Lower leg skin (tissue), 4 donors: ENCODE measurements around the gene NEURL1. TPM values are rescaled to one million over a fixed set of nuclear protein-coding genes. Genes with fewer than 3 reads are reported as not detected.

ENCODE experiments used
- DNase-seq, 2 donors: peaks; one replicate each; pipeline ENCODE4 v3.0.0-alpha.2; 2019; ENCODE audit warnings: low spot score in 2 of 2
- H3K4me3 ChIP-seq: fragments of 200-600 bp; sonication (generic); 2 replicates; pipeline ENCODE4 v1.5.1; 2017; ENCODE audit warnings: mild to moderate bottlenecking, low read depth; ENCODE audit not compliant: poor library complexity, severe bottlenecking
- POLR2A ChIP-seq, 2 donors: fragments of 450-650 bp; IDR thresholded peaks; one replicate each; pipeline ENCODE4 v1.6.1; 2016 to 2017; ENCODE audit warnings: antibody characterized with exemption in 2 of 2, mild to moderate bottlenecking in 1 of 2, moderate library complexity in 1 of 2
- WGBS, 2 donors: methylation state at CpG; one replicate each; pipeline ENCODE4 v1.1.5; 2018; 5-methylcytosine and 5-hydroxymethylcytosine counted together
- intact Hi-C: fragments of 100-400 bp; cut with DNase I; formaldehyde crosslinking; loops from one replicate; pipeline ENCODE4 v1.15.0; 2023; ENCODE audit warnings: low total_unique reads
- total RNA-seq, 4 donors: library from RNA; depleted of rRNA; stranded (reverse); fragments of >200 nt; gene quantifications; one replicate each; pipeline ENCODE4 v1.1.0, GENCODE V29; 2016
- TF ChIP-seq, protein P1 (sequence below), 3 donors: fragments of 450-650 bp; IDR thresholded peaks; one replicate each; pipeline ENCODE4 v1.5.1; 2016; ENCODE audit warnings: antibody characterized with exemption in 3 of 3, mild to moderate bottlenecking in 3 of 3, moderate library complexity in 2 of 3

The NEURL1 gene
- total RNA-seq, 4 donors from 2014 or later: 0.13 to 0.23 (median 0.22) TPM; not detected in 1

DNA sequence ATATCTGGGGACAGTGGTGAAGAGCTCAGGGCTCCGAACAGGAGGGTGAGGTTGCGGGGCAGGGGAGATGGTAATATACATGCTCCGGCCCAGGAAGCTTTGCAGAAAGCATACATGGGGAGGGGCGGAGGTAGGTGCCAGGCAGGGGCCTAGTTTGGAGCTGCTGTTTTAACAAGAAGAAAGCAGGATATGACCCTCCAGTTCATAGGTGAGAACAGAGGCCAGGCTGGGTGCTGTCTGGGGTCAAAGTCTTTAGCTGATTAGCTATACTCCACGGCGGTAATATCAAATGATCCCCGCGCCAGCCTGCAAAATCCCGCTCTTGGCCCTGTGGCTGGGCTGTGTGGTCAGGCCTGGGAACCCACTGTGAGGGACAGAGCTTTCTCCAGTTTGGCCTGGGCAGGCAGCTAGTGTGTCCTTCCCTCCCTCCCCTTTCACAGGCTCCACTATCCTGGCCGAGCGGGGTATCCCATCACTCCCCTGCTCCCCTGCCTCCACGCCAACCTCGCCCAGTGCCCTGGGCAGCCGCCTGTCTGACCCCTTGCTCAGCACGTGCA, 95.6 kb downstream of the NEURL1 start:
- no peak for DNase-seq
- WGBS, 2 donors: 90 to 92% methylated on average over 15 of the region's 15 CpGs
- TF ChIP-seq, protein P1, sequence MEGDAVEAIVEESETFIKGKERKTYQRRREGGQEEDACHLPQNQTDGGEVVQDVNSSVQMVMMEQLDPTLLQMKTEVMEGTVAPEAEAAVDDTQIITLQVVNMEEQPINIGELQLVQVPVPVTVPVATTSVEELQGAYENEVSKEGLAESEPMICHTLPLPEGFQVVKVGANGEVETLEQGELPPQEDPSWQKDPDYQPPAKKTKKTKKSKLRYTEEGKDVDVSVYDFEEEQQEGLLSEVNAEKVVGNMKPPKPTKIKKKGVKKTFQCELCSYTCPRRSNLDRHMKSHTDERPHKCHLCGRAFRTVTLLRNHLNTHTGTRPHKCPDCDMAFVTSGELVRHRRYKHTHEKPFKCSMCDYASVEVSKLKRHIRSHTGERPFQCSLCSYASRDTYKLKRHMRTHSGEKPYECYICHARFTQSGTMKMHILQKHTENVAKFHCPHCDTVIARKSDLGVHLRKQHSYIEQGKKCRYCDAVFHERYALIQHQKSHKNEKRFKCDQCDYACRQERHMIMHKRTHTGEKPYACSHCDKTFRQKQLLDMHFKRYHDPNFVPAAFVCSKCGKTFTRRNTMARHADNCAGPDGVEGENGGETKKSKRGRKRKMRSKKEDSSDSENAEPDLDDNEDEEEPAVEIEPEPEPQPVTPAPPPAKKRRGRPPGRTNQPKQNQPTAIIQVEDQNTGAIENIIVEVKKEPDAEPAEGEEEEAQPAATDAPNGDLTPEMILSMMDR (IDR thresholded peaks at IDR 0.05): no peak
- no peak for TF ChIP-seq POLR2A (IDR thresholded peaks at IDR 0.05)
- no peak overlapping the region for H3K4me3 ChIP-seq
- intact Hi-C loops: no loop called here

DNA sequence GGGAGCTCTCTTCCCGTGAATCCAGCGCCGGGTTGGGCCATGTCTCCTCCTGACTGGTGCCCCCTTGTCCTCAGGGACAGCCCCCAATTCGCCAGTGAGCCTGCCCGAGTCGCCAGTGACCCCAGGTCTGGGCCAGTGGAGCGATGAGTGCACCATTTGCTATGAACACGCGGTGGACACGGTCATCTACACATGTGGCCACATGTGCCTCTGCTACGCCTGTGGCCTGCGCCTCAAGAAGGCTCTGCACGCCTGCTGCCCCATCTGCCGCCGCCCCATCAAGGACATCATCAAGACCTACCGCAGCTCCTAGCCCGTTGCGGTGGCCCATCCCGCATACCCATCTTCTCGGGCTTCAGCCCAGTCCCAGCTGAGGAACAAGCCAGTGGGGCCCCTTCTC, 96.6 kb downstream of the NEURL1 start:
- no peak for DNase-seq
- intact Hi-C loops: loop anchor here (10.0 kb wide), 1 partner anchor 295 kb away; no protein-coding TSS in a partner anchor
- H3K4me3 ChIP-seq: no peak overlapping the region
- TF ChIP-seq, protein P1 (IDR thresholded peaks at IDR 0.05): no peak
- TF ChIP-seq POLR2A (IDR thresholded peaks at IDR 0.05): no peak
- WGBS, 2 donors: 90 to 93% methylated on average over 19 to 20 of the region's 20 CpGs

DNA sequence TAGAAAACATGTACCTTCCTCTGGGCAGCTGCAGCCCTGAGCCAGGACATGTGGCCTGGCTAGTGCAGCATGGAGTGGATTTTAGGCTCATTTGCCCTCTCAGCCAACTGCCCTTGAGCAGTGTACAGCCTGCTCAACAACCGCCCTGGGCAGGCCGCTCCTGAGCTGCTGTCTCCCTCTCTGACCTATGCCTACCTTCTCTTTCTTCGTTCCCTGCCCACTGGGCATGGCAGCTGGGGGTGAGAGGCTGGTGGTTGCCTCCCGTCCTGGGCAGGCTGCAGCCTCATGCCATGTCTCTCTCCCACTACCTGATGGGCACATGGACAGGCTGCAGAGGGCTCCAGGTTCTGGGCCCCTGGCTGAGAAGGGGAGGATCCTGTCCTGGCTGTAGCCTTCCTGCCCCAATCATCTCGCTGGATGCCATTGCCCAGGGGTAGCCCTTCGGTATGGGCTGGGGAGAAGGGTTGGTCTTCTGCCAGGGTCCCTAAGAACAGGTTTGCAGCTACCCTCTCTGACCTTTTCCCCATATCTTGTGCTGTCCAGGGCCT, 97.3 kb downstream of the NEURL1 start:
- no peak for TF ChIP-seq POLR2A (IDR thresholded peaks at IDR 0.05)
- TF ChIP-seq, protein P1 (IDR thresholded peaks at IDR 0.05): no peak
- 88 to 89% methylated on average over 6 of the region's 6 CpGs for WGBS, 2 donors
- no peak overlapping the region for H3K4me3 ChIP-seq
- intact Hi-C loops: loop anchor here (10.0 kb wide), 1 partner anchor 294 kb away; no protein-coding TSS in a partner anchor
- DNase-seq: no peak

DNA sequence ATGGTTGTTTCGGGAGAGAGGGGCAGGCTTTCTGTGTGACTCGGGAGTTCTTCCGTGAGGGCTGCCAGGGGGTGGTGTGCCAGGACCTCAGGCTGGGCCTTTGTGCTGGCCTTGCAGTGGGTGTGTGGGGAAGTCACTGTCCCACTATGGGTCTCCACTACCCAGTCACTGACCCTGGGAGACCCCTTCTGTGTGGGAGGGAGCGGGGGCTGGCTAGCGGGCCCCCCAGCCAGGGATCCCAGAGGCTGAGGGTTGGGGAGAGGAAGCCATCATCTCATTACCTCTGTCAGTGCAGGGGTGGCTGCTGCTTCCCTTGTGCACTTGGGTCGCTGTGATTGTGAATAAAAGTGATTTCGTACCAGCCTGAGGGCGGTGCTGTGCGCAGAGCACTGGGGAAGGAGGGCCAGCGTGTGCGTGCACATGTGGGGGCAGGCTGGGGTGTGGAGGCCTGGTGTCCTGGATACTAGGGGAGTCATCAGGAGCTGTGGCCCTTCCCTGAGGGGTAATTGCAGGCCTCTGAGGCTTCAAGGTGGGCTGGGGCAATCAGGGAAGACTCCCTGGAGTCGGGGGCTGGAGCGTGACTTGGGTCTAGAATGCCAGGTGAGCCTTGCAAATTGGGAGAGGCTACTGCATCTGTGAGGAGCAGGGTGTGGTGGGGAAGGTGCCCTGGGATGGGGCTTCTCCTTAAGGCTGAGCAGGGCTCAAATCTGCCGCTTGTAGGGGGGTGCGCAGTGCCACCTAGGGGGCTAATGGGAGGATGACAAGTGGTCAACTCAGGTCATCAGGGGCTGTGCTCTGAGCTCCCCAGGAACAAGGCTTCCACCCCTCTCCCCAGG, 98.9 kb downstream of the NEURL1 start:
- no peak overlapping the region for H3K4me3 ChIP-seq
- TF ChIP-seq POLR2A (IDR thresholded peaks at IDR 0.05): no peak
- TF ChIP-seq, protein P1 (IDR thresholded peaks at IDR 0.05): no peak
- 71 to 78% methylated on average over 13 to 15 of the region's 15 CpGs for WGBS, 2 donors
- DNase-seq: no peak
- intact Hi-C loops: loop anchor here (10.0 kb wide), 1 partner anchor 292 kb away; no protein-coding TSS in a partner anchor

- no peak overlapping the region for H3K4me3 ChIP-seq
- intact Hi-C loops: loop anchor here (10.0 kb wide), 1 partner anchor 292 kb away; no protein-coding TSS in a partner anchor
- TF ChIP-seq, protein P1 (IDR thresholded peaks at IDR 0.05): no peak
- TF ChIP-seq POLR2A (IDR thresholded peaks at IDR 0.05): no peak
- 71 to 85% methylated on average over 3 of the region's 3 CpGs for WGBS, 2 donors
- DNase-seq: no peak
These were observed 99.6 kb downstream of the NEURL1 start for GRCh38 chr10:103593022-103593570.
